Embryonic facial prominence (tissue), 1 donor: ENCODE results near the gene ESRRB.

ENCODE experiments used
- DNase-seq: peaks from one replicate; pipeline ENCODE4 v3.0.0-alpha.2; 2016; ENCODE audit errors: extremely low spot score

The ESRRB gene

GRCh38 chr14:76407449-76408150 is 31.7 kb downstream of the ESRRB start:
- DNase-seq, result no peak

DNA sequence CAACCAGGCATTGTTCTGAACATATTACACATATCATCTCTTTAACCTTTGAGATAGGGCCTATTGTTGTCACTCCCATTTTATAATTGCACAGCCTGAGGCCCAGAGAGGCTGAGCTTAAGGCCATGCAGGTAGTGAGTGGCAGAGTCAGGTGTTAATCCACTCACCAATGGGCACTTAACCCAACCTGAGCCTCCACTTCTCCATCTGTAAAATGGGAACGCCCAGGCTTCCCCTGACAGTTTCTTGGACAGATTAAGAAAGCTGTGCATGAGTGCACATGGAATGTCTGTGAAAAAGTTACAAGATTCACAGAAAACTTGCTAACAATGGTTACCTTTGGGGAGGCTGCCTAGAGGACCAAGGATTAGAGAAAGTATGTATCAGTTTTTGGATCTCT is 32.9 kb downstream of the ESRRB start:
- no peak for DNase-seq

DNA sequence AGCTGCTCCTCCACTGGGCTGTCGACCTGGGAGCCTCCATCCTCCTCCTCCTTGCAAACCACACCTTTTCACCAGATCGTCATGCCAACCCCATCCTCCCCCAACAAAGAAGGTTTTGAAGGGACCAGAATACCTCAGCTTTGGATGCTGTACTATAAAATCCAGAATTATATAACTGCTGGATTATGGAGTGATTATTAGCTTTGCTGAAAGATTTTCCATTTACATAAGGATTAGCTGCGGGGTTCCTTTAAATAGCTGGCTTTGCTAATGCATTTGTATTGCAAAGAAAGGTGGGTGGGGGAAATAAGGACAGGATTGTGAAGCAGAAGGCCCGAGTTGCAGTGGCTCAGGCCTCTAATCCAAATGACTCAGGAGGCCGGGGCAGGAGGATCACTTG is 36.6 kb downstream of the ESRRB start:
- DNase-seq, result no peak

GRCh38 chr14:76413106-76413961 is 37.4 kb downstream of the ESRRB start:
- DNase-seq, result no peak

DNA sequence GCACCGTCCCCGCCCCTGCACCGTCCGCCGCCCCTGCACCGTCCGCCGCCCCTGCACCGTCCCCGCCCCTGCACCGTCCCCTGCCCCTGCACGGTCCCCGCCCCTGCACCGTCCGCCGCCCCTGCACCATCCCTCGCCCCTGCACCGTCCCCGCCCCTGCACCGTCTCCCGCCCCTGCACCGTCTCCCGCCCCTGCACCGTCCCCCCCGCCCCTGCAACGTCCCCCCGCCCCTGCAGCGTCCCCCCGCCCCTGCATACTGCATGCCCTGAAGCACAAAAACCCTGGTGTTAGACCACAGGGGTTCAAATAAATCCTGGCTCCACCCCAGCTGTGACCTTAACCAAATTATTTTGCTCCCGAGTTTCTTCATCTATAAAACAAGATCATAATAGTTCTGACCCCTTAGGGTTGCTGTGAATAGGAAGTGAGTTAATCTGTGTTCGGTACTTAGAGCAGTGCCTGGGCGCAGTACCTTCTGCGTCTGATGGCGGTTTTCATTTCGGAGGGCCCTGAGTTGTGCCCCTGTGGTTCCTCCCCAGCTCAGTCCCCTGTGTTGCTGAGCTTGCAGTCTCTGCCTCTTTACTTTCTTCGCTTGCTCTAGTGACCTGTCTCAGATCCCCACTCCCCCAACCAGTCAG is 38.1 kb downstream of the ESRRB start:
- no peak for DNase-seq

DNA sequence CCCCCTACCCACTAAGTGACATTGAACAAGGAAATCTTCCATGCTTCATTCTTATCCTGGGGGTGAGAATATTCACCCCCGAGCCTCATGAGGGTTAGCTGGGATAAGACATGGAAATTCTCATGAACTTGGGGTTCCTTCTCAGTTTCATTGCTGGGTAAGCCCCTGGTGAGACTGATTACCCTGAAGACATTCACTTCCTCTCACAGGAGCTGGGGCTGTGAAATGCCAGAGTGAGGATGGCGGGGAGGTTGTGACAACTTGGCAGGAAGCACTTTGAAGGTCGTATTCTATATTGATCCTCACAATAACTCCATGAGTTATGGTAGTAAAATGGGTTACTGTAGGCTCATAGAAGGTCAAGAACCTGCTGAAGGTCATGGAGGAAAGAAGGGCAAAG is 43.5 kb downstream of the ESRRB start:
- no peak for DNase-seq

DNA sequence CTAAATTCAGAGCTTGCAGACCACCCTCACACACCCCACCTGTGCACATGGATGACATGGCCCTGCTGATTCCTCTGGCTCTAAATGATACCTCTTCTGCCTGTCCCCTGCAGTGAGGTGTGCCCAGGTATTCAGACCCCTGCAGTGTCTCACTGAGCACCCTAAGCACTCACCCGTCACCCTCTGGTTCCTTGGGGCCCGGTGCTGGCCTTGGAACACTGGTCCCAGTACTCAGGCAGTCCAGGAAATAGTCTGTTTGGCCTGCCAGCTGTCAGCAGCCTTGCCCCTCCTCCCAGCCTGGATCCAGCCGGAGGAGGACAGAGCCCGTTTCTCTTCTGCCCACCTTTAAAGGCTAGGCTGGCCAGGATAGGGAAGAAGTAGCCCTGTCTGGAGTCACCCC is 44.9 kb downstream of the ESRRB start:
- DNase-seq, result no peak

DNA sequence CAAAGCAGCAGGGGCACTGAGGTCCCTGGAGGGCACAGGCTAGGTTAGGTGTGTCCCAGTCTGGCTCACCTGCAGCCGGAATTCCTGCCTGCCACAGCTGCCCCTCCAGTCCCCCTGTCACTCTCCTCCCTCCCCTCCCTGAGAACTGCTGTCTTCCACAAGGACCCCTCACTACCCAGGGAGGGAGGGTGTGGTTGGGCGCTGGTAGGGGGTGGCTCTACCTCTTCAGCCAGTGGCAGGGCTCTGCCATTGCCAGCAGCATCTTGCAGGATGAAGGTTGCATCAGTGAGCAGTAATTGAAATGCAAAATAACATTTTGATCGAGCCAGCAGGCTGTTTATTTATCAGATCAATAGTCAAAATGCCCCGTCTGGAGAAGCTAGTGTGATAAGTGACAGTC is 45.7 kb downstream of the ESRRB start:
- no peak for DNase-seq

DNA sequence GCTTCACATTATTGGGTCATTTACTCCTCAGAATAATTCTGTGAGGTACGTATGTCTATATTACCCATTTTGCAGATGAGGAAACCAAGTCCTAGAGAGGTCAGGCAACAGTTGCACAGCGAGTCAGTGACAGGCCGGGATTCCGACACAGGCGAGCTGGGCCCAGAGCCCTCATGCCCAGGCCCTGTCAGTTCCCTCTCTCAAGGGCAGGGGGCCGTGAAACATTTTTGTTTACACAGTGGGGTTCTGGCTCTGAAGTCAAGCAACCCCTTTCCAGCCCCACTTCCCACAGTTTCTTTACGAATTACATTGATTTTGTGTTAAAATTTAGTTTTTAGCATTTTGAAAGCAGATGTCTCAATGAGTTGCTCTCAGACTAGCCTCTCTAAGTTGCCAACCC is 46.7 kb downstream of the ESRRB start:
- no peak for DNase-seq

- DNase-seq, result no peak
These were observed 47.6 kb downstream of the ESRRB start for GRCh38 chr14:76423534-76423933.

DNA sequence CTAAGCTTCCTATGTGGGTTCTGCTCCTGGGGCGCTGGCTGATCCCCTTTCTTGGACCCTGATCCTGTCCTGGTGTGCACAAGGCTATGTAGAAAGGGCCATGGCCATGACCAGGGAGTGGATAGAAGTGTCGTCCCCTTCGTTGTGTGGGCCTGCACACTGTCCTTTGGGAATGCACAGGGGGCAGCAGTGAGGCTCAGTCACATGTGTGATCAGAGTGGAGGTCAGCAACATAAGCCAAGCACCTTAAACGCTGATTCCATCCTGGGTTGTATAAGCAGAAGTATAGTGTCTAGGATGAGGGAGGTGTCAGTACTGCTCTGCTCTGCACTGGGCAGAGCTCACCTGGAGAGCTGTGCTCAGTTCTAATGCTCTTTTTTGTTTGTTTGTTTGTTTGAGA is 48.4 kb downstream of the ESRRB start:
- no peak for DNase-seq

- no peak for DNase-seq
These were observed 50.3 kb downstream of the ESRRB start for GRCh38 chr14:76426161-76426696.

DNA sequence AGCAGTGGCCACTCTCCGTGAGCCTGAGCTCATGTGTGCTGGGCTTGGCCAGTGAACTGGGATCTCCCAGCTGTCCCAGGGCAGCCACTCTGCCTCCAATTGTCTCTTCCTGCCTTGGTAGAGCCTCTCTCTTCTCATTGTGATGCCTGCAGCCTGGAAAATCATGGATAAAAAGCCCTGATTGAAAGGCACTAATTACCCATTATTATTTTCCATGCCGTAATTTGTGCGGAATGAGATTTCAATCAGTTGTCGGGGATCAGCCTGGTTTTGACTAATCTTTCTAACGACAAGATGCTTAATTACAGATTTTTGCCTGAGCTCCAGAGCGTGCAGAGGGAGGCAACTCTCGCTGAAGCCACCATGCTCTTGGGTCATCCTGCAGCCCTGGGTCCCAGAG is 52.7 kb downstream of the ESRRB start:
- DNase-seq, result no peak

DNA sequence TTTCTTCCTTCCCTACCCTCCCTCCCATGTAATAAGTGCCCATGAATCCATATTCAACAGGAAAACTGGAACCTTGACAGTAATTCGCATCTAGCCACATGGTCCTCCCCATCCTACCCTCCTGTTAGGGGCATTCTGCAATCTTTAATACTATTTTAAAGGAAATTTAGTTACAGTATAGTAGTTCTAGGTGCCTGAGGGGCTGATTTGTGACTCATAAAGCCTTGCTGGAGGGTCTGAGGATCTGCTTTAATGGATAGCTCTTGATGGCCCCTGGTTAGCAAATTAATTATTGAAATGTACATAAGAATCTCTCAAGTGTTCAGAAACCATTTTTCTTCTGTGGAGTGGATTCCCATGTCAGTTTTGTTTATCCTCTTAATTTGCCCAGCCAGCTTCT is 54.1 kb downstream of the ESRRB start:
- no peak for DNase-seq

GRCh38 chr14:76430475-76430980 is 54.6 kb downstream of the ESRRB start:
- DNase-seq, result no peak

- DNase-seq, result no peak
These were observed 55.6 kb downstream of the ESRRB start for GRCh38 chr14:76431538-76431937.

- DNase-seq, result no peak
These were observed 57.2 kb downstream of the ESRRB start for GRCh38 chr14:76432827-76433752.

DNA sequence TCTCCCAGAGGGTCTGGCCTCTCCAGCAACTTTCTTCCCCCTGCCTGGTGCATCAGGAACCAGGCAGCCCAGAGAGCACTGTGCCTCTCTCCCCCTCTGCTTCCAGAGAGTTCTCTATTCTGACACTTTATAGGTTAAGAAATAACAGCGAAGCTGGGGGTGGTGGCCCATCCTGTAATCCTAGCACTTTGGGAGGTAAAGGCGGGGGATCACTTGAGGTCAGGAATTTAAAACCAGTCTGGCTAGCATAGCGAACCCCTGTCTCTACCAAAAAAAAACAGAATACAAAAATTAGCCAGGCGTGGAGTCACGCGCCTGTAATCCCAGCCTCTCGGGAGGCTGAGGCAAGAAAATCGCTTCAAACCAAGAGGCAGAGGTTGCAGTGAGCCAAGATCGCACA is 58.3 kb downstream of the ESRRB start:
- DNase-seq, result no peak

DNA sequence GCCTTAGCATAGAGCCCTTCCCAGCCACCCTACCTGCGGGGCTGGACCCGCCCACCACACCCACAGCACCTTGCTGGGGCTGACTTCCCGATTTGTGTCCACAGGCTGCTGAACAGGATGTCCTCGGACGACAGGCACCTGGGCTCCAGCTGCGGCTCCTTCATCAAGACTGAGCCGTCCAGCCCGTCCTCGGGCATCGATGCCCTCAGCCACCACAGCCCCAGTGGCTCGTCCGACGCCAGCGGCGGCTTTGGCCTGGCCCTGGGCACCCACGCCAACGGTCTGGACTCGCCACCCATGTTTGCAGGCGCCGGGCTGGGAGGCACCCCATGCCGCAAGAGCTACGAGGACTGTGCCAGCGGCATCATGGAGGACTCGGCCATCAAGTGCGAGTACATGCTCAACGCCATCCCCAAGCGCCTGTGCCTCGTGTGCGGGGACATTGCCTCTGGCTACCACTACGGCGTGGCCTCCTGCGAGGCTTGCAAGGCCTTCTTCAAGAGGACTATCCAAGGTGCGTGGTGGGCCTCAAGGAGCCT is 63.4 kb downstream of the ESRRB start:
- no peak for DNase-seq

DNA sequence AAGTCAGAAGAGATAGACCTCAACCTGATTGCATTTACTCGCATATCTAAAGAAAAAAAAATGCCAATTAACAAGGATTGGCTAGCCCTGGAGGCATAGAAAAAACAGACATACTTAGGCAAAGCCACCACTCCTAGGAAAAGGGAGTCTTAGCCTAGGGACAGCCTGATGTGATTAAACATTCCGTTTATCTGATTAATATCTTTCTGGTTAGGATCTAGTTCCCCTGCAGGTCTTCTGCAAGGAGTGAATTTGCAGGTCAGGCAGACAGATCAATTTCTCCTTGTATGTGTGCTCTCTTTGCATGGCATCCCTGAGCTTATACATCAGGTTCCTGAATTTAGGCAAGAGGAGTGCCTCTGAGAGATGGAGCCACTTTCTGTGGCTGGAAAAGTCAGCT is 70.5 kb downstream of the ESRRB start:
- no peak for DNase-seq

- DNase-seq, result no peak
These were observed 71.0 kb downstream of the ESRRB start for GRCh38 chr14:76446921-76447320.
